PC-3 (cell line): Measurements from ENCODE around the gene OR4C3. TPM values are rescaled to one million over a fixed set of nuclear protein-coding genes. Genes with fewer than 3 reads are reported as not detected.
A peak's percentile ranks its signal among the peaks of the same experiment; 100 is the strongest.
"Not testable (repeated sequence)": the region's sequence is repeated elsewhere in the genome, so short reads cannot be mapped to it uniquely, and the experiment has no call there.

Experiments
- ATAC-seq: fragments of 200-7000 bp; cut with Tn5 transposase; 2 replicates; pipeline ENCODE4 v1.9.1; 2020; ENCODE audit warnings: mild to moderate bottlenecking, moderate library complexity
- Bru-seq: library from RNA; stranded (reverse); fragments of 400-500 nt; gene quantifications from one replicate; lab custom pipeline; 2021; lab: Mats Ljungman, UMichigan
- BruChase-seq, 2 experiments: library from RNA; stranded (reverse); fragments of 400-500 nt; gene quantifications; one replicate each; lab custom pipeline; 2021; lab: Mats Ljungman, UMichigan
- BruUV-seq: library from RNA; stranded (reverse); fragments of 400-500 nt; replicated peaks from 2 replicates; lab custom pipeline; 2021; lab: Mats Ljungman, UMichigan
- CTCF ChIA-PET: fragments of 300-600 bp; sonication (Branson Sonifier 250); formaldehyde crosslinking; loops from one replicate; lab custom pipeline; 2022; ENCODE audit warnings: antibody characterized with exemption; lab: Charles Lee
- POLR2A ChIA-PET: fragments of 300-600 bp; sonication (Branson Sonifier 250); formaldehyde crosslinking; loops from one replicate; lab custom pipeline; 2022; ENCODE audit warnings: antibody characterized with exemption; ENCODE audit not compliant: unreplicated experiment; lab: Charles Lee
- DNase-seq: peaks from one replicate; pipeline ENCODE4 v3.0.0-alpha.2; 2015
- H2AFZ ChIP-seq: fragments of 300-600 bp; sonication (generic); 2 replicates; pipeline ENCODE4 v1.6.0; 2016; ENCODE audit warnings: antibody characterized with exemption, low read length
- H3F3A ChIP-seq: fragments of 300-600 bp; sonication (generic); one replicate; pipeline ENCODE4 v1.6.0; 2017; ENCODE audit warnings: antibody characterized with exemption, low read length, control low read depth, mild to moderate bottlenecking; ENCODE audit not compliant: unreplicated experiment
- H3K27ac ChIP-seq: fragments of 300-600 bp; sonication (generic); 2 replicates; pipeline ENCODE4 v1.5.1; 2016; ENCODE audit warnings: mild to moderate bottlenecking, low read length
- H3K27me3 ChIP-seq: fragments of 300-600 bp; sonication (generic); 2 replicates; pipeline ENCODE4 v1.6.1; 2016; ENCODE audit warnings: low read length, mixed read lengths
- H3K36me3 ChIP-seq: fragments of 300-600 bp; sonication (generic); 2 replicates; pipeline ENCODE4 v1.6.1; 2016; ENCODE audit warnings: low read depth, mixed run types, low read length, mixed read lengths
- H3K4me1 ChIP-seq: fragments of 300-600 bp; sonication (generic); 2 replicates; pipeline ENCODE4 v1.5.1; 2016; ENCODE audit warnings: low read length; ENCODE audit not compliant: insufficient read depth
- H3K4me2 ChIP-seq: fragments of 300-600 bp; sonication (generic); 2 replicates; pipeline ENCODE4 v1.6.0; 2016; ENCODE audit warnings: low read length
- H3K4me3 ChIP-seq: fragments of 300-600 bp; sonication (generic); 2 replicates; pipeline ENCODE4 v1.5.1; 2016; ENCODE audit warnings: mild to moderate bottlenecking, low read length, mixed read lengths
- H3K79me2 ChIP-seq: fragments of 300-600 bp; sonication (generic); 2 replicates; pipeline ENCODE4 v1.6.1; 2017; ENCODE audit warnings: low read length, mixed read lengths
- H3K9ac ChIP-seq: fragments of 300-600 bp; sonication (generic); 2 replicates; pipeline ENCODE4 v1.6.0; 2016; ENCODE audit warnings: mild to moderate bottlenecking, low read length
- H3K9me2 ChIP-seq: fragments of 300-600 bp; sonication (generic); replicated peaks from 2 replicates; pipeline ENCODE4 v1.6.1; 2016; ENCODE audit warnings: mixed run types, low read length, mixed read lengths
- H3K9me3 ChIP-seq: fragments of 300-600 bp; sonication (generic); 2 replicates; pipeline ENCODE4 v1.6.1; 2016; ENCODE audit warnings: low read length, mixed read lengths
- H4K20me1 ChIP-seq: fragments of 300-600 bp; sonication (generic); 2 replicates; pipeline ENCODE4 v1.6.1; 2016; ENCODE audit warnings: low read length, mixed read lengths
- CTCF ChIP-seq: fragments of 300-600 bp; sonication (generic); conservative IDR thresholded peaks from 2 replicates; pipeline ENCODE4 v1.5.1; 2017; ENCODE audit warnings: antibody characterized with exemption, low read depth, mild to moderate bottlenecking, low read length
- EZH2 ChIP-seq: fragments of 300-600 bp; sonication (generic); IDR thresholded peaks from one replicate; pipeline ENCODE4 v1.6.1; 2017; ENCODE audit warnings: antibody characterized with exemption, mild to moderate bottlenecking, low read length; ENCODE audit not compliant: unreplicated experiment
- EZH2phosphoT487 ChIP-seq: fragments of 300-600 bp; sonication (generic); IDR thresholded peaks from 2 replicates; pipeline ENCODE4 v1.6.1; 2018; ENCODE audit warnings: mild to moderate bottlenecking, antibody characterized with exemption, low read length, borderline replicate concordance
- intact Hi-C: fragments of 100-400 bp; cut with micrococcal nuclease; formaldehyde crosslinking; loops from 2 replicates; pipeline ENCODE4 v1.9.0; 2023
- long read RNA-seq: library from polyadenylated mRNA; unstranded; transcript quantifications from one replicate; pipeline ENCODE4 v2.0.0, GENCODE V29; 2021; ENCODE audit not compliant: unreplicated experiment
- total RNA-seq: library from RNA; depleted of rRNA; stranded (reverse); fragments of >200 nt; gene quantifications from 2 replicates; pipeline ENCODE4 v1.2.3, GENCODE V29; 2014; rRNA removed

The OR4C3 gene
- total RNA-seq (not detected in 2 replicates), Bru-seq, nascent RNA (not detected), BruChase-seq, experiment 1, labeled RNA remaining after a 6-hour chase (not detected), BruChase-seq, experiment 2, labeled RNA remaining after a 2-hour chase (not detected)
- long read RNA-seq: 0 reads

GRCh38 chr11:48324620-48325019 lies at the start of gene OR4C3:
Gene OR4C3 (plus strand): TSS chr11:48324920. CDS start chr11:48325022, 102 bp downstream.
- POLR2A ChIA-PET, H4K20me1 ChIP-seq, H3K36me3 ChIP-seq, ATAC-seq, H2AFZ ChIP-seq, BruUV-seq, H3K27ac ChIP-seq, H3K4me3 ChIP-seq, H3K4me1 ChIP-seq, H3K9ac ChIP-seq, H3K9me3 ChIP-seq, H3K9me2 ChIP-seq, H3K79me2 ChIP-seq, CTCF ChIA-PET, H3F3A ChIP-seq, H3K27me3 ChIP-seq, H3K4me2 ChIP-seq, intact Hi-C loops, DNase-seq: not testable (repeated sequence)

- H3K4me2 ChIP-seq: no peak within 1 kb of the TSS
- intact Hi-C loops: loop anchor here (5.0 kb wide), 1 partner anchor 861 kb away; no protein-coding TSS in a partner anchor
- no peak within 1 kb of the TSS for H2AFZ ChIP-seq
- H3K36me3 ChIP-seq: no peaks in the 10 kb centered on the region
- H4K20me1 ChIP-seq: no peaks in the 10 kb centered on the region
- DNase-seq (no peak), ATAC-seq (no peak)
- TF ChIP-seq EZH2 (no peak), CTCF (no peak), EZH2phosphoT487 (no peak)
- POLR2A ChIA-PET: no interaction called here
- H3K9me3 ChIP-seq: no peaks in the 10 kb centered on the region
- no peaks in the 10 kb centered on the region for H3K27me3 ChIP-seq
- H3K4me1 ChIP-seq: no peaks in the 10 kb centered on the region
- no peaks in the 10 kb centered on the region for H3K79me2 ChIP-seq
- BruUV-seq: no TSS peak
- no peak within 1 kb of the TSS for H3K4me3 ChIP-seq
- CTCF ChIA-PET: no interaction called here
- no peak within 1 kb of the TSS for H3K27ac ChIP-seq
- H3F3A ChIP-seq: no peaks in the 10 kb centered on the region
- H3K9ac ChIP-seq: no peak within 1 kb of the TSS
- no peaks in the 10 kb centered on the region for H3K9me2 ChIP-seq
These were observed 18.8 kb upstream of the OR4C3 start, which contains the start of gene OR4S1 for GRCh38 chr11:48305923-48306322. Gene OR4S1 (plus strand): TSS chr11:48306223. CDS start chr11:48306223, 0 bp downstream.

GRCh38 chr11:48307760-48308386 lies 16.8 kb upstream of the OR4C3 start:
- no peak overlapping the region for H3K27ac ChIP-seq

GRCh38 chr11:48313590-48313989 lies 11.1 kb upstream of the OR4C3 start:
- ATAC-seq, H2AFZ ChIP-seq, POLR2A ChIA-PET, H3K4me1 ChIP-seq, DNase-seq, H3K4me3 ChIP-seq, H3F3A ChIP-seq, CTCF ChIA-PET, H3K27me3 ChIP-seq, H3K4me2 ChIP-seq, H3K9ac ChIP-seq, H4K20me1 ChIP-seq, H3K9me2 ChIP-seq, intact Hi-C loops, H3K9me3 ChIP-seq, H3K79me2 ChIP-seq, H3K27ac ChIP-seq, BruUV-seq, H3K36me3 ChIP-seq: not testable (repeated sequence)

More at GRCh38 chr11:48307760-48308386, 16.8 kb upstream of the OR4C3 start:
- no peaks in the 10 kb centered on the region for H3K79me2 ChIP-seq
- ChIA-PET CTCF (no interaction called here), POLR2A (no interaction called here)
- H3K36me3 ChIP-seq: no peaks in the 10 kb centered on the region
- H4K20me1 ChIP-seq: no peaks in the 10 kb centered on the region
- BruUV-seq: no TSS peak
- H3K4me3 ChIP-seq: no peak overlapping the region
- H3F3A ChIP-seq: no peaks in the 10 kb centered on the region
- no peak overlapping the region for H3K9ac ChIP-seq
- TF ChIP-seq EZH2phosphoT487 (no peak), CTCF (peak; percentile 91)
- no peaks in the 10 kb centered on the region for H3K27me3 ChIP-seq
- no peaks in the 10 kb centered on the region for H3K9me2 ChIP-seq
- no peaks in the 10 kb centered on the region for H3K9me3 ChIP-seq
- H3K4me2 ChIP-seq: no peak overlapping the region
- no peaks in the 10 kb centered on the region for H3K4me1 ChIP-seq
- peak; percentile 61 for ATAC-seq
- H2AFZ ChIP-seq: no peak overlapping the region
- intact Hi-C loops: loop anchor here (5.0 kb wide), 1 partner anchor 859 kb away; no protein-coding TSS in a partner anchor
- DNase-seq: peak; percentile 75

- H3K79me2 ChIP-seq, intact Hi-C loops, POLR2A ChIA-PET, H3K4me3 ChIP-seq, H3K36me3 ChIP-seq, H3K4me1 ChIP-seq, H3K9me2 ChIP-seq, CTCF ChIA-PET, ATAC-seq, BruUV-seq, H3K9me3 ChIP-seq, H3K27ac ChIP-seq, H3K27me3 ChIP-seq, H3F3A ChIP-seq, H3K9ac ChIP-seq, H4K20me1 ChIP-seq, H2AFZ ChIP-seq, DNase-seq, H3K4me2 ChIP-seq: not testable (repeated sequence)
These were observed 4.9 kb upstream of the OR4C3 start for GRCh38 chr11:48319813-48320212.
